Measurements from ENCODE around the gene ARSG. TPM values are rescaled to one million over a fixed set of nuclear protein-coding genes. Genes with fewer than 3 reads are reported as not detected.
A peak's percentile ranks its signal among the peaks of the same experiment; 100 is the strongest.

ARSG gene
- total and polyA plus RNA-seq, 2 of the 13 experiments (the other 11 are each of a cell fraction or from before 2014, with no cell fraction given), result 3.7 to 15.2 TPM

DNA sequence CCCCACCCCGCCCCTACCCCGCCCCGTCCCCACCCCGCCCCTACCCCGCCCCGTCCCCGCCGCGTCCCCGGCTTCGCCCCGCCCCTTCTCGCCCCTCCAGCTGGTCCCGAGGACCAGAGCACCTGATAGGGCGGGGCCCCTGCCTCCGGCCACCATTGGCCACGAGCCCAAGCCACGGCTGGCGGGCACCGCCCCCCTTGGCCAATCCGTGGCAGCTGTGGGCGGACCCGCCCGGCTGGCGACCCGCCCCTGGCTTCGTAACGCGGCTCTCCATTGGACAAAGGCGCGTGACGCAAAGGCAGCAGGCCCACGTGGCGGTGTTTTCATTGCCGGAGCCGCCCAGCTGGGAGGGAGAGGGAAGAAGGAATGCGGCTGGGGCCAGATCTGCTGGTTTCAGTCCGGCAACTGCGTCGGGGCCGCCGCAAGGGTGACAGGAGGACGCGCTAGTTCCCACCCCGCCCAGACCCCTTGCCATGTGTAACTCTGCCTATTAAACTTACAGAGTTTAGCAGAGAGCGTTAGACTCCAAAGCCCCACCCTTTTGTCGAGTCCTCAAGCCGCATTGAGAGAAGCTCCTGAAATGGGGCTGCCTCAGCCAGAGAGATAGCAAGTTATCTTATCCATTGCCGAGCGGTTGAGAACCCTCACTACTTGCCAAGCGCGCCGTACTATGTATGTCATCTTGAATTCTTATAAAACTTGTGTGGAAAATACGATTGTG is 166.4 kb downstream of the ARSG start (continued):
- TF ChIP-seq, protein P1, sequence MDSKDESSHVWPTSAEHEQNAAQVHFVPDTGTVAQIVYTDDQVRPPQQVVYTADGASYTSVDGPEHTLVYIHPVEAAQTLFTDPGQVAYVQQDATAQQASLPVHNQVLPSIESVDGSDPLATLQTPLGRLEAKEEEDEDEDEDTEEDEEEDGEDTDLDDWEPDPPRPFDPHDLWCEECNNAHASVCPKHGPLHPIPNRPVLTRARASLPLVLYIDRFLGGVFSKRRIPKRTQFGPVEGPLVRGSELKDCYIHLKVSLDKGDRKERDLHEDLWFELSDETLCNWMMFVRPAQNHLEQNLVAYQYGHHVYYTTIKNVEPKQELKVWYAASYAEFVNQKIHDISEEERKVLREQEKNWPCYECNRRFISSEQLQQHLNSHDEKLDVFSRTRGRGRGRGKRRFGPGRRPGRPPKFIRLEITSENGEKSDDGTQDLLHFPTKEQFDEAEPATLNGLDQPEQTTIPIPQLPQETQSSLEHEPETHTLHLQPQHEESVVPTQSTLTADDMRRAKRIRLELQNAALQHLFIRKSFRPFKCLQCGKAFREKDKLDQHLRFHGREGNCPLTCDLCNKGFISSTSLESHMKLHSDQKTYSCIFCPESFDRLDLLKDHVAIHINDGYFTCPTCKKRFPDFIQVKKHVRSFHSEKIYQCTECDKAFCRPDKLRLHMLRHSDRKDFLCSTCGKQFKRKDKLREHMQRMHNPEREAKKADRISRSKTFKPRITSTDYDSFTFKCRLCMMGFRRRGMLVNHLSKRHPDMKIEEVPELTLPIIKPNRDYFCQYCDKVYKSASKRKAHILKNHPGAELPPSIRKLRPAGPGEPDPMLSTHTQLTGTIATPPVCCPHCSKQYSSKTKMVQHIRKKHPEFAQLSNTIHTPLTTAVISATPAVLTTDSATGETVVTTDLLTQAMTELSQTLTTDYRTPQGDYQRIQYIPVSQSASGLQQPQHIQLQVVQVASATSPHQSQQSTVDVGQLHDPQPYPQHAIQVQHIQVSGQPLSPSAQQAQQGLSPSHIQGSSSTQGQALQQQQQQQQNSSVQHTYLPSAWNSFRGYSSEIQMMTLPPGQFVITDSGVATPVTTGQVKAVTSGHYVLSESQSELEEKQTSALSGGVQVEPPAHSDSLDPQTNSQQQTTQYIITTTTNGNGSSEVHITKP (CRISPR knock-in tag; IDR thresholded peaks at IDR 0.05; ENCODE audit: low read depth), result peak; percentile 61; the same call in 1 of the 2 replicates
- TF ChIP-seq ZNF569 (CRISPR knock-in tag; IDR thresholded peaks at IDR 0.05; ENCODE audit: borderline replicate concordance) (no peak), NCOA5 (CRISPR knock-in tag; IDR thresholded peaks at IDR 0.05) (no peak), SRSF4 (IDR thresholded peaks at IDR 0.05; ENCODE audit: low read depth, low read length, poor library complexity, severe bottlenecking) (no peak), ZNF556 (CRISPR knock-in tag; IDR thresholded peaks at IDR 0.05; ENCODE audit: borderline replicate concordance) (no peak; the same call in 1 of the 2 replicates), ZNF230 (CRISPR knock-in tag; IDR thresholded peaks at IDR 0.05) (0 out of 2 replicates have a peak, but pooled peaks have one; percentile 35), ZNF446 (CRISPR knock-in tag; IDR thresholded peaks at IDR 0.05) (no peak), SRY (CRISPR knock-in tag; IDR thresholded peaks at IDR 0.05) (no peak), ZNF720 (CRISPR knock-in tag; IDR thresholded peaks at IDR 0.05) (no peak), RORA (CRISPR knock-in tag; IDR thresholded peaks at IDR 0.05) (no peak), SIN3A (IDR thresholded peaks at IDR 0.05; ENCODE audit: borderline replicate concordance, low read depth, low read length) (peak; percentile 100), SCMH1 (CRISPR knock-in tag; IDR thresholded peaks at IDR 0.05; ENCODE audit: borderline replicate concordance) (no peak), ZNF780A (CRISPR knock-in tag; IDR thresholded peaks at IDR 0.05) (no peak), MED1 (CRISPR knock-in tag; IDR thresholded peaks at IDR 0.05) (peak; percentile 69; the same call in 1 of the 2 replicates), ZNF652 (CRISPR knock-in tag; IDR thresholded peaks at IDR 0.05; ENCODE audit: borderline replicate concordance, low read depth) (no peak)
- TF ChIP-seq, protein P2, sequence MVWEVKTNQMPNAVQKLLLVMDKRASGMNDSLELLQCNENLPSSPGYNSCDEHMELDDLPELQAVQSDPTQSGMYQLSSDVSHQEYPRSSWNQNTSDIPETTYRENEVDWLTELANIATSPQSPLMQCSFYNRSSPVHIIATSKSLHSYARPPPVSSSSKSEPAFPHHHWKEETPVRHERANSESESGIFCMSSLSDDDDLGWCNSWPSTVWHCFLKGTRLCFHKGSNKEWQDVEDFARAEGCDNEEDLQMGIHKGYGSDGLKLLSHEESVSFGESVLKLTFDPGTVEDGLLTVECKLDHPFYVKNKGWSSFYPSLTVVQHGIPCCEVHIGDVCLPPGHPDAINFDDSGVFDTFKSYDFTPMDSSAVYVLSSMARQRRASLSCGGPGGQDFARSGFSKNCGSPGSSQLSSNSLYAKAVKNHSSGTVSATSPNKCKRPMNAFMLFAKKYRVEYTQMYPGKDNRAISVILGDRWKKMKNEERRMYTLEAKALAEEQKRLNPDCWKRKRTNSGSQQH (CRISPR knock-in tag; IDR thresholded peaks at IDR 0.05; ENCODE audit: low read depth), result peak; percentile 60
- TF ChIP-seq, protein P3, sequence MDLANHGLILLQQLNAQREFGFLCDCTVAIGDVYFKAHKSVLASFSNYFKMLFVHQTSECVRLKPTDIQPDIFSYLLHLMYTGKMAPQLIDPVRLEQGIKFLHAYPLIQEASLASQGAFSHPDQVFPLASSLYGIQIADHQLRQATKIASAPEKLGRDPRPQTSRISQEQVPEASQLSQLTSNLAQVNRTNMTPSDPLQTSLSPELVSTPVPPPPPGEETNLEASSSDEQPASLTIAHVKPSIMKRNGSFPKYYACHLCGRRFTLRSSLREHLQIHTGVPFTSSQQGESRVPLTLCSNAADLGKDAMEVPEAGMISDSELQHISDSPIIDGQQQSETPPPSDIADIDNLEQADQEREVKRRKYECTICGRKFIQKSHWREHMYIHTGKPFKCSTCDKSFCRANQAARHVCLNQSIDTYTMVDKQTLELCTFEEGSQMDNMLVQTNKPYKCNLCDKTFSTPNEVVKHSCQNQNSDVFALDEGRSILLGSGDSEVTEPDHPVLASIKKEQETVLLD (CRISPR knock-in tag; IDR thresholded peaks at IDR 0.05; ENCODE audit: low read depth), result no peak
- TF ChIP-seq, protein P4, sequence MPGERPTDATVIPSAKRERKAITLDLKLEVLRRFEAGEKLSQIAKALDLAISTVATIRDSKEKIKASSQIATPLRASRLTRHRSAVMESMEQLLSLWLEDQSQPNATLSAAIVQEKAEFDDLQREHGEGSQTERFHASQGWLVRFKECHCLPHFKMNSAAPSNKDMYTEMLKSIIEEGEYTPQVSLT (CRISPR knock-in tag; IDR thresholded peaks at IDR 0.05; ENCODE audit: borderline replicate concordance, low read depth), result no peak
- TF ChIP-seq, protein P5, sequence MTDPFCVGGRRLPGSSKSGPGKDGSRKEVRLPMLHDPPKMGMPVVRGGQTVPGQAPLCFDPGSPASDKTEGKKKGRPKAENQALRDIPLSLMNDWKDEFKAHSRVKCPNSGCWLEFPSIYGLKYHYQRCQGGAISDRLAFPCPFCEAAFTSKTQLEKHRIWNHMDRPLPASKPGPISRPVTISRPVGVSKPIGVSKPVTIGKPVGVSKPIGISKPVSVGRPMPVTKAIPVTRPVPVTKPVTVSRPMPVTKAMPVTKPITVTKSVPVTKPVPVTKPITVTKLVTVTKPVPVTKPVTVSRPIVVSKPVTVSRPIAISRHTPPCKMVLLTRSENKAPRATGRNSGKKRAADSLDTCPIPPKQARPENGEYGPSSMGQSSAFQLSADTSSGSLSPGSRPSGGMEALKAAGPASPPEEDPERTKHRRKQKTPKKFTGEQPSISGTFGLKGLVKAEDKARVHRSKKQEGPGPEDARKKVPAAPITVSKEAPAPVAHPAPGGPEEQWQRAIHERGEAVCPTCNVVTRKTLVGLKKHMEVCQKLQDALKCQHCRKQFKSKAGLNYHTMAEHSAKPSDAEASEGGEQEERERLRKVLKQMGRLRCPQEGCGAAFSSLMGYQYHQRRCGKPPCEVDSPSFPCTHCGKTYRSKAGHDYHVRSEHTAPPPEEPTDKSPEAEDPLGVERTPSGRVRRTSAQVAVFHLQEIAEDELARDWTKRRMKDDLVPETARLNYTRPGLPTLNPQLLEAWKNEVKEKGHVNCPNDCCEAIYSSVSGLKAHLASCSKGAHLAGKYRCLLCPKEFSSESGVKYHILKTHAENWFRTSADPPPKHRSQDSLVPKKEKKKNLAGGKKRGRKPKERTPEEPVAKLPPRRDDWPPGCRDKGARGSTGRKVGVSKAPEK (CRISPR knock-in tag; IDR thresholded peaks at IDR 0.05; ENCODE audit: borderline replicate concordance), result no peak
